Sigmoid colon (tissue), 7 donors: ENCODE results near the gene NUDT22. TPM values are rescaled to one million over a fixed set of nuclear protein-coding genes. Genes with fewer than 3 reads are reported as not detected.

Experiments
- DNase-seq: peaks from one replicate; pipeline ENCODE4 v3.0.0-alpha.2; 2019
- H3K27ac ChIP-seq, 4 donors: fragments of 200-600 bp; sonication (generic); one replicate each; pipeline ENCODE4 v1.5.1; 2016 to 2019; ENCODE audit warnings: mild to moderate bottlenecking in 1 of 4
- H3K27me3 ChIP-seq, 3 donors: fragments of 200-600 bp; sonication (generic); one replicate each; pipeline ENCODE4 v1.5.1; 2019; ENCODE audit warnings: mild to moderate bottlenecking in 1 of 3
- H3K36me3 ChIP-seq, 4 donors: fragments of 200-600 bp; sonication (generic); one replicate each; pipeline ENCODE4 v1.5.1; 2016 to 2019
- H3K4me1 ChIP-seq, 4 donors: fragments of 200-600 bp; sonication (generic); one replicate each; pipeline ENCODE4 v1.5.1; 2017 to 2019
- H3K4me3 ChIP-seq, 4 donors: fragments of 200-600 bp; sonication (generic); one replicate each; pipeline ENCODE4 v1.5.1; 2017 to 2019; ENCODE audit warnings: mild to moderate bottlenecking in 2 of 4, moderate library complexity in 1 of 4
- H3K9me3 ChIP-seq, 4 donors: fragments of 200-600 bp in 3 of 4; sonication (generic) in 3 of 4; one replicate each; pipeline versions ENCODE4 v1.5.1 to v1.6.1; 2013 to 2019
- EP300 ChIP-seq, 4 donors: sonication (generic); formaldehyde crosslinking; IDR thresholded peaks; one replicate each; pipeline ENCODE4 v1.6.1; 2017; ENCODE audit warnings: antibody characterized with exemption in 4 of 4
- POLR2A ChIP-seq, 2 donors: fragments of 450-650 bp; IDR thresholded peaks; one replicate each; pipeline ENCODE4 v1.6.1; 2016; ENCODE audit warnings: antibody characterized with exemption in 2 of 2, mild to moderate bottlenecking in 2 of 2, moderate library complexity in 2 of 2
- POLR2AphosphoS5 ChIP-seq, 4 donors: sonication (generic); formaldehyde crosslinking; IDR thresholded peaks; one replicate each; pipeline ENCODE4 v1.6.1; 2017; ENCODE audit warnings: antibody characterized with exemption in 4 of 4
- WGBS, 2 donors: extraction: QIAGEN DNeasy Blood & Tissue Kit; methylation state at CpG; one replicate each; pipeline ENCODE4 v1.1.7; 2013; 5-methylcytosine and 5-hydroxymethylcytosine counted together
- intact Hi-C: fragments of 100-400 bp; cut with DNase I; formaldehyde crosslinking; loops from one replicate; pipeline ENCODE4 v1.15.1; 2023
- polyA plus RNA-seq, 3 donors: library from polyadenylated mRNA; stranded (reverse); fragments of 200-250 nt; gene quantifications; one replicate each; pipeline ENCODE4 v1.2.3, GENCODE V29; 2013
- total RNA-seq, 4 donors: library from RNA; depleted of rRNA; stranded (reverse); fragments of >200 nt; gene quantifications; one replicate each; pipeline ENCODE4 v1.1.0, GENCODE V29; 2016
- TF ChIP-seq, protein P1 (sequence below), 4 experiments: fragments of 450-650 bp in 3 of 4; fragments of 200-600 bp in 1 of 4; IDR thresholded peaks; one replicate each; pipeline ENCODE4 v1.5.1; 2016 to 2019; ENCODE audit warnings: antibody characterized with exemption in 4 of 4, mild to moderate bottlenecking in 3 of 4, moderate library complexity in 2 of 4
- donor health status: healthy with polysubstance abuse.
- donor health status: Bipolar disorder and iron deficiency.
- donor health status: healthy.

The NUDT22 gene
- total and polyA plus RNA-seq, 7 donors, result 41.4 to 130 (median 64.8) TPM

DNA sequence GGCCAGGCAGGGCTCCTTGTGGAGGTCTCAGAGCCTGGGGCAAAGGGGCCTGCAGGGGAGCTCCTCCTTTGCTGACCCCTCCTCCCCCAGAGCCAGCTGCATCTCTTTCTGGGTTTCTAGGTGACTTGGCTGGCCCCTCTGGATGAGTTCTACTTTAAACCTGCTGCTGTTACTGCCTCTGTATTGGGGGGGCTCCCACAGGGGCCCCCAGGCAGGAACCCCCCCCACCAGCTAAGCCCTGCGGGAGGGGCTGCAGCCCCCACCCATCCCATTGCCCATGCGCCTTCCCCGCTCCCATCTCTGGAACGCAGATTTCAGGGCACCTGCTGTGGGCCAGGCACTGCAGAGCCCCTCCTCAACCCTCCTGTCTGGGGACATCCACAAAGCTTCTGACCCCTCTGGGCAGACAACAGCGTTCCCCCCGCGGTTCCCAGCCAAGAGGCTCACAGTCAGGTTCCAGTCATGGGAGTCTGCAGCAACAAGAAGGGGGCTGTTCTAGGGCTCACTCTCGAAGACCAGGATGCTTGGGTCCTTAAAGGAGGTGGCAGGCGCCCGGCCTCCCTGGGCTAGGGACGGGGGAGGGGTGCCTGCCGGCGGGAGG lies 24.4 kb downstream of the NUDT22 start:
- intact Hi-C loops, result no loop called here
- Histone ChIP-seq H3K36me3 (peaks cover 0 to 11% (median 7%) of the 10 kb centered on the region in 4 donors), H3K4me3 (peak overlapping the region; percentile 37 to 93 (median 76)), H3K9me3 (no peaks in the 10 kb centered on the region), H3K4me1 (peaks cover 0 to 56% (median 38%) of the 10 kb centered on the region in 4 donors), H3K27me3 (no peaks in the 10 kb centered on the region), H3K27ac (peak overlapping the region; percentile 73 to 85 (median 79))
- WGBS, 2 donors, result 22 to 25% methylated on average over 13 of the region's 13 CpGs
- no peak for DNase-seq
- no peak for TF ChIP-seq POLR2A (IDR thresholded peaks at IDR 0.05)
- no peak for TF ChIP-seq POLR2AphosphoS5 (IDR thresholded peaks at IDR 0.05)
- TF ChIP-seq, protein P1, sequence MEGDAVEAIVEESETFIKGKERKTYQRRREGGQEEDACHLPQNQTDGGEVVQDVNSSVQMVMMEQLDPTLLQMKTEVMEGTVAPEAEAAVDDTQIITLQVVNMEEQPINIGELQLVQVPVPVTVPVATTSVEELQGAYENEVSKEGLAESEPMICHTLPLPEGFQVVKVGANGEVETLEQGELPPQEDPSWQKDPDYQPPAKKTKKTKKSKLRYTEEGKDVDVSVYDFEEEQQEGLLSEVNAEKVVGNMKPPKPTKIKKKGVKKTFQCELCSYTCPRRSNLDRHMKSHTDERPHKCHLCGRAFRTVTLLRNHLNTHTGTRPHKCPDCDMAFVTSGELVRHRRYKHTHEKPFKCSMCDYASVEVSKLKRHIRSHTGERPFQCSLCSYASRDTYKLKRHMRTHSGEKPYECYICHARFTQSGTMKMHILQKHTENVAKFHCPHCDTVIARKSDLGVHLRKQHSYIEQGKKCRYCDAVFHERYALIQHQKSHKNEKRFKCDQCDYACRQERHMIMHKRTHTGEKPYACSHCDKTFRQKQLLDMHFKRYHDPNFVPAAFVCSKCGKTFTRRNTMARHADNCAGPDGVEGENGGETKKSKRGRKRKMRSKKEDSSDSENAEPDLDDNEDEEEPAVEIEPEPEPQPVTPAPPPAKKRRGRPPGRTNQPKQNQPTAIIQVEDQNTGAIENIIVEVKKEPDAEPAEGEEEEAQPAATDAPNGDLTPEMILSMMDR (IDR thresholded peaks at IDR 0.05), result no peak
- TF ChIP-seq EP300 (IDR thresholded peaks at IDR 0.05), result no peak

DNA sequence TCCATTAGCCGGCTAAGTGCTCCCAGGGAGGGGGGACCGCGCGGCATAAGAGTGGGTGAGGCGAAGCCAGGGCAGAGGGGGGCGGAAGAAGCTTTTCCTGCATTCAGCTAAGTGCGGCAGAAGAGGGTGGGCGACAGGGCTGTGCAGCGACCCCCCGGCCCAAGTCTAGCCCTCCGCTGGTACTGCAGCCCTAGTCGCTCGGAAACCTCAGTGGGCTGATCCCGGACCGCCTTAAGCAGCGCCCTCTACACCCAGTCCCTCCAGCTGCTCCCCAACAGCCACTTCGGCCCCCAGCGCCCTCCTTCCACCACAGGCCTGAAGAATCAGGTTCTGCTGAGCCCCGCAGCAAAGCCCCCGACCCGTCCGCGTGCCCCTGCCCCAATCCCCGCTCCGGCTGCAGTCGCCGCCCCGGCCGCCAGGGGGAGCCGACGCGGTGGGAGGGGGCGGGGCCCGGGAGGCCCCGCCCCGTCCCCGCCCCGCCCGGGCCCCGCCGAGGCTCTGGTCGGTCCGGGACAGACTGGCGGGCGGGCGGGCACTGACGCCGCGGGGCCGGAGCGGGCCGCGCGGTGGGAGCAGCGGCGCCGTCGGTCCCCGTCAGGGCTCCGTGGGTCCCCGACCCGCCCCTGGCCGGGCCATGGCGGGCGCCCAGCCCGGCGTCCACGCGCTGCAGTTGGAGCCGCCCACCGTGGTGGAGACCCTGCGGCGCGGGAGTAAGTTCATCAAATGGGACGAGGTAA lies 25.1 kb downstream of the NUDT22 start, which contains the start of gene PLCB3:
Gene PLCB3 (plus strand): TSS at position 515 of the 737 bp plus-strand sequence. CDS start 120 bp downstream, at position 635.
- peak within 1 kb of the TSS; percentile 73 to 85 (median 79) for H3K27ac ChIP-seq
- no peaks in the 10 kb centered on the region for H3K27me3 ChIP-seq
- H3K9me3 ChIP-seq, result no peaks in the 10 kb centered on the region
- H3K4me3 ChIP-seq, result peak within 1 kb of the TSS; percentile 68 to 93 (median 79)
- intact Hi-C loops, result no loop called here
- TF ChIP-seq POLR2AphosphoS5 (IDR thresholded peaks at IDR 0.05), result peak in 2 of 4 donors; percentile 39 to 43
- TF ChIP-seq, protein P1 (IDR thresholded peaks at IDR 0.05), result peak; percentile 64 to 90 (median 71)
- no peak for TF ChIP-seq POLR2A (IDR thresholded peaks at IDR 0.05)
- no peak for TF ChIP-seq EP300 (IDR thresholded peaks at IDR 0.05)
- WGBS, 2 donors, result 1% methylated on average over 75 of the region's 75 CpGs
- H3K36me3 ChIP-seq, result peaks cover 3 to 17% (median 11%) of the 10 kb centered on the region in 4 donors
- H3K4me1 ChIP-seq, result peaks cover 0 to 49% (median 32%) of the 10 kb centered on the region in 4 donors
- peak; percentile 79 for DNase-seq

DNA sequence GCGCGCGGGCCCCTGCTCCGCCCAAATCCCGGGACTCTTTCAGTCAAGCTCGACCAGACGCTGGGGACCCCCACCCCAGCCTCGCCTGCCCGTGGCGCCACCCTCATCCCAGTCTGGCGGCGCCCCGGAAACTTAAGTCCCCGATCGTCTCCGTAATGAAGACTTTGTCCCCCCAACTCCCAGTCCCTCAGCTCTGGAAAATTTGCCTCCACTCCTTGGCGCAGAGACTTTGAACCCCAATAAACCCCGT lies 25.6 kb downstream of the NUDT22 start:
- peaks cover 0 to 47% (median 32%) of the 10 kb centered on the region in 4 donors for H3K4me1 ChIP-seq
- H3K27me3 ChIP-seq, result no peaks in the 10 kb centered on the region
- H3K27ac ChIP-seq, result peak overlapping the region; percentile 73 to 85 (median 79)
- H3K4me3 ChIP-seq, result peak overlapping the region; percentile 68 to 93 (median 79)
- TF ChIP-seq EP300 (IDR thresholded peaks at IDR 0.05) (no peak), POLR2AphosphoS5 (IDR thresholded peaks at IDR 0.05) (no peak), POLR2A (IDR thresholded peaks at IDR 0.05) (no peak)
- TF ChIP-seq, protein P1 (IDR thresholded peaks at IDR 0.05), result no peak
- peaks cover 7 to 22% (median 14%) of the 10 kb centered on the region in 4 donors for H3K36me3 ChIP-seq
- intact Hi-C loops, result loop anchor here (1.0 kb wide), 1 partner anchor 18 kb away; no protein-coding TSS in a partner anchor
- DNase-seq, result no peak
- no peaks in the 10 kb centered on the region for H3K9me3 ChIP-seq
- 0 to 1% methylated on average over 18 of the region's 18 CpGs for WGBS, 2 donors

DNA sequence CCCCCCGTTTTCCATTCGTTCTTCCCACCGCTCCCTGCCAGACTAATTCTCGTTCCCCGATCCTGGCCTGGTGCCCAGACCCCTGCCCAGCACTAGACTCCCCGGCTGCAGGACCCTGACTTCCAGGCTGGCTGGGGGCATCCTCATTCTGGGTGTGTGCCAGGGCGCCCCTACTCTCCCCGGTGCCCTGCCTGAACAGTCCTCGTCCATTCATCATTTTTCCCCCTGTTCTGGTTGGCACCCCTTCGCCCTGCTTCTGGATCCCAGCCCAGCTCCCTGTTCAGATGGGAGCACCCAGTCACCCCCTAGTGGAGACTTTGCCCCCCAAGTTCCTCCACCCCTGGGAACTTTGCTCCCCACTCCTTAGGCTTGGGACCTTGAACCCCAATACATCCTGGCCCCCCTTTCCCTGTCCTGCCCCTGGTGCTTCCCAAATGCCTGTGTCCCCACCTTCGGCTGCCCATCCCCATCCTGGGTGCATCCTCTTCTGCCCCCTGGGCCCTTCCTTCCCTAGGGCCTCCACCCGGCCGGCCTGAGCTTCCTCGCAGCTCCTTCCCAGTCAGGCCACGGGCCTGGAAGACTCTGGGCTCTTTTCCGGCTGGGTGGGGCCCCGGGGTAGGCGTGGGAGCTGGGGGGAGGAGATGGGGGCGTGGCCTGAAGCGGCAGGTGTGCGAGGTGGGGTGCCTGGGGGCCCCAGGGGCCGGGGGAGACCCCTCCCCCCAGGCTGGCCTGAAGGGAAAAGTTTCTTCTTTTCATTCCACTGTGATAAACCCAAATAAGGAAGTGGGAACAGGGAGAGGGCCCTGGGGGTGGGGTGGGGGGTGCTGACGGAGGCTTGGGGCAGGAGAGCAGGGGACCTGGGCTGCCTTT lies 26.2 kb downstream of the NUDT22 start:
- Histone ChIP-seq H3K4me3 (peak overlapping the region; percentile 68 to 93 (median 79)), H3K36me3 (peaks cover 7 to 27% (median 15%) of the 10 kb centered on the region in 4 donors), H3K27me3 (no peaks in the 10 kb centered on the region), H3K9me3 (no peaks in the 10 kb centered on the region), H3K4me1 (peaks cover 0 to 43% (median 32%) of the 10 kb centered on the region in 4 donors), H3K27ac (peak overlapping the region; percentile 73 to 85 (median 79))
- WGBS, 2 donors, result 3 to 5% methylated on average over 23 of the region's 23 CpGs
- TF ChIP-seq POLR2AphosphoS5 (IDR thresholded peaks at IDR 0.05) (no peak), POLR2A (IDR thresholded peaks at IDR 0.05) (peak in 1 of 2 donors; percentile 49)
- TF ChIP-seq, protein P1 (IDR thresholded peaks at IDR 0.05), result peak; percentile 13 to 41 (median 34)
- intact Hi-C loops, result loop anchor here (1.0 kb wide), 1 partner anchor 17 kb away; no protein-coding TSS in a partner anchor
- peak; percentile 77 for DNase-seq
